ENCODE results near the gene MYBPC3.

The MYBPC3 gene
- 0 reads per million in 4 donors for total RNA-seq

DNA sequence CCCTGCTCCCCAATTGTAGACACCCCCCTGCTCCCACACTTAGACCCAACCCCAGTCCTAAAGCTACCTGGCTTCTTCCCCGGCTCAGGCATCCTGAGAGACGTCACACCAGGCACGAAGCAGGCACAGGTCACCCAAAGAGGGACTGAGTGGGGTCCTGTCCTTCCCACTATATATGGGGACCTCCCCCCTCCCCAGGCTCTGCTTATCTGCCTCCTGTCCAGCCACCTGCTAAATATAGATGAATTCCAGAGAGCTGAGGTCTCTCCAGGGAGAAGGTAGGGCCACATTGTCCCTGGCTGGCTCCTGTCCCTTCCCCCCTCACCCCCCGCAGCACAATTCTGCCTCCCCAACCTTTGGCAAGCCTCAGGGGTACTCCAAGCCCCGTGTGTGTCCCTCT is at the start of gene MYBPC3:
MYBPC3 (minus strand) TSS at position 147 of the 400 bp plus-strand sequence; CDS start at position 92, 55 bp downstream.
- DNase-seq: no peak

DNA sequence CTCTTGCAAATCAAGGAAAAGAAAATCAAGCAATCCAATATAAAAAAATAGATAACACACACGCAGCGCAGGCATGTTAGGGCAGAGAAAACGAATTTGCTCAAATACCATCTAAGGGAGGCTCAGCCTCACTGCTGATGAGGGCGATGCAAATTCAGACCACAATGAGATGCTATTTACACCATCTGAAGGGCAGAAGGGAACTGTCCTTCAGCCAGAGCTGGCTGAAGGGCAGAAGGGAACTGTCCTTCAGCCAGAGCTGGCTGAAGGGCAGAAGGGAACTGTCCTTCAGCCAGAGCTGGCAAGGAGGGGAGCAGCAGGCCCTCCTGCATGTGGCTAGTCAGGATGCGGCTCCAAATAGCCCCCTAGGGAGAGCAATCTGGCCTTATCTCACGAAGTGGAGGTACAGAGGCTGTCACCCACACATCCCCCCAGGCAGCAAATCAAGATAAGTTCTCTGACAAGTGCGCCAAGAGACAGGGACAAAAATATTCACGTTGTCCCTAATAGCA is 48.3 kb upstream of the MYBPC3 start:
- no peak for DNase-seq

DNA sequence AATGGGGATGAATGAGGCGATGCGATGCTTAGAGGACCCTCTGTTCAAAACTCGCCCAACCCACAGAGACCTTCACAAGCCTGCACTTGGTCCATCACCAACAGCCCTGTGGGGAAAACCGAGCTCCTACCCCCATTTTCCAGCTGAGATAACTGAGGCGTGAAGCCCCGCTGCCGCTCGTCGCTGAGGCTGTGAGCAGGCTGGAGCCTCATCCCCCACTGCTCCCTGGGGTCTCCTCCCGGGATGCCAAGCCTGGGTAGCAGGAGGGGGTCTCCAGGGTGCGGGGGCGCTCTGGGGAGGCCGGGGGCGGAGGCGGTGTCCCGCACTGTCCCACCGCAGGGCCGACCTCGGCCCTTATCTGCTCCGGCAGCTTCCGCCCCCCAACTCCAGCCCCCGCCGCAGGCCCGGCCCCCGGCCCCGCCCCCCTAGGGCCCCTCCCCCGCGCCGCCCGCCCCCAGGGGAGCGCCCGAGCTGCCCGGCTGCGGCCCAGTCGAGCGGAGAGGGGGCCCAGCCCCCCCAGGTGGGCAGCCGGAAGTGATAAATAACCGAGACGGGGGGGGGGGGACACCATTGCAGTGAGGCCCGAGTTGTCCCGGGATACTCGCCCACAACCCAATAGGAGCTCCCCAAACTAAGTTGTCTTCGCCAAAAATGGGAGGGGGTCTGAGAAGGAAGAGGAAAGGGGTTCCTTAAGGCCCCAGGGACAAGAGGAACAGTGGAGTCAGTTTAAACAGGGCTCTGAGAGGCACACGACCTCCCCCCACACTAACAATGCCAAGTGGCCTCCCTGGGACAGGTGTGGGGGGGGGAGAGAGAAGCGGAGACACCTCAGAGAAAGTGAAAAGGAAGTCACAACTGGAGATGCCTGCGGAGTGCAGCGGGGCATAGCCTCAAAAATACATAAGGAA is 47.6 kb upstream of the MYBPC3 start:
- peak in 3 of 5 donors; percentile 26 to 45 (median 27) for DNase-seq

DNA sequence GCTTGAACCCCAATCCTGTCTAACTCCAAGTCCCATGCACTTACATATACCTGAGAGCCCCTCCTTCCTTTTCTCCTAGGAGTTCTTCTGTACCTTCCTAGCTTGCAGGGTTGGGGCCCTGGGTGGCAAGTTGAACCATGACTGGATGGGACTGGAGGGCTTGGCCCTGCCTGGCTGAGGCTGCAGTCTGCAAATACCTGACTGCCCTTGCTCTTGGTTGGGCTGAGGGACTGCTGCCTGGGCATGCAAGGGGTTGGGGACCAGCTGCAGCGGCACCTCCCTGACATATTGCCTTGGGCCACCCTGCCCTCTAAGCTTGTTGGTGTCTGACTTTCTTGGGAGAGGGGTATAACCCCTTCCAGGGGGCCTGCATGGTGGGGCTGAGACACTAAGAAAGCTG is 46.0 kb upstream of the MYBPC3 start:
- no peak for DNase-seq

DNA sequence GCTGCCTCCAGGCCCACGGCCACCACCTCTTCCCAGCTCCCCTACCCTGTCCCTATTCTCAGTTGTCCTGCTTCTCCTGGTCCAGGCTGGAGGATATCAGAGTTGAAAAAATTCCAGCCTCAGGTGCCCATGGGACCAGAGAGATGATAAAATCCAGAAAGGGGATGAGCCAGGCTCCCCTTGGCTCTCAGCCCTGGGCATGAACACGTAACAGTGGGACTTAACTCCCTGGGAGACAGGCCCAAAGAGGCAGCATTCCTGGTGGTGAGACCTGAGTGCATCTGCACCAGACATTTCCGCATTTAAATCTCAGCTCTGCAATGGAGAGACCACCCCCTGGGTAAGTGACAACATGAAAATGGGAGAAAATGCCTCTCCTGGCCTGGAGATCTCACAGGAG is 45.5 kb upstream of the MYBPC3 start:
- DNase-seq: no peak

DNA sequence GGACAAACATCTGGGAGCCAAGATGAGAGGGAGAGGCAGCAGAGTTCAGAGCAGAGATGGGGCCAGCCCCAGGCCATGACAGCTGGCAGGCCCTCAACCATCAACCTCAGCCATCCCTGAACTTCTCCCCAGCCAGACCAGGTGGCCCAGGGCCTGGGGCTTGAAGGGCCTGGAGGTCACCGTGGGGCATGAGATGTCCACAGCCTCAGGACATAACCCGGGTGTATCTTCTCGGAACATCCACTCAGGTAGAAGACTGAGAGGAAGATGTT is 43.5 kb upstream of the MYBPC3 start:
- DNase-seq: no peak

DNA sequence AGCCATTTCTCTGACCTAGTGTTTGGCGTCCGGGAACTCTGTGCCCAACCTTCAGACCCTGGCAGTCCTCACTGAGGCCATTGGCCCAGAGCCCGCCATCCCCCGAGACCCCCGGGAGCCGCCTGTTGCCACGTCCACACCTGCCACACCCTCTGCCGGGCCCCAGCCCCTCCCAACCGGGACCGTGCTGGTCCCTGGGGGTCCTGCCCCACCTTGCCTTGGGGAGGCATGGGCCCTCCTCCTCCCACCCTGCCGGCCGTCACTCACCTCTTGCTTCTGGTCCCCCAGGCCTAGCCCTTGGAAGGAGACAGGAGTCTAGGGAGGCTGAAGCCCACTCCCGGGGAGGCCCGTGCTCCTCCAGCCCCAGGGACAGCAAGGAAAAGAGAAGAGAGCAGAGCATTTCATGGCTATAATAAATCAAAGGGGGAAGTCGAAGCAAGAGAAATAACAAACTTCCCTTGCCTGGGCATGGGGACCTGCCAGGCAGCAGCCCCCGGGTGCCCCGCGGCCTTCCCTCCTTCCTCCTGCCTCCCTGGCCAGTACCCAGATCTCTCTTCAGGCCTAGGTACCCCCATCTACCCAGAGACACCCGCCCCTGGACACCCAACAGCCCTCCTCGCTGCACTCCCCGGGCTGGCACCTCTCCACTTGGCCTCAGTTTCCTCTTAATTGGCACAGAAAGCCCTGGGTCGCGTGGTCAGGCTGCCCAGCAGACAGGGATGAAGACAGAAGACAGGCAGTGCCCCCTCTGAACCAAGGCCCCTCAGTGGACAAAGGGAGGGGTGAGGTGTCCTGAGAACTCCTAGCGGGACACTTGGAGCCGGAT is 42.9 kb upstream of the MYBPC3 start:
- DNase-seq: peak in 1 of 5 donors; percentile 11

DNA sequence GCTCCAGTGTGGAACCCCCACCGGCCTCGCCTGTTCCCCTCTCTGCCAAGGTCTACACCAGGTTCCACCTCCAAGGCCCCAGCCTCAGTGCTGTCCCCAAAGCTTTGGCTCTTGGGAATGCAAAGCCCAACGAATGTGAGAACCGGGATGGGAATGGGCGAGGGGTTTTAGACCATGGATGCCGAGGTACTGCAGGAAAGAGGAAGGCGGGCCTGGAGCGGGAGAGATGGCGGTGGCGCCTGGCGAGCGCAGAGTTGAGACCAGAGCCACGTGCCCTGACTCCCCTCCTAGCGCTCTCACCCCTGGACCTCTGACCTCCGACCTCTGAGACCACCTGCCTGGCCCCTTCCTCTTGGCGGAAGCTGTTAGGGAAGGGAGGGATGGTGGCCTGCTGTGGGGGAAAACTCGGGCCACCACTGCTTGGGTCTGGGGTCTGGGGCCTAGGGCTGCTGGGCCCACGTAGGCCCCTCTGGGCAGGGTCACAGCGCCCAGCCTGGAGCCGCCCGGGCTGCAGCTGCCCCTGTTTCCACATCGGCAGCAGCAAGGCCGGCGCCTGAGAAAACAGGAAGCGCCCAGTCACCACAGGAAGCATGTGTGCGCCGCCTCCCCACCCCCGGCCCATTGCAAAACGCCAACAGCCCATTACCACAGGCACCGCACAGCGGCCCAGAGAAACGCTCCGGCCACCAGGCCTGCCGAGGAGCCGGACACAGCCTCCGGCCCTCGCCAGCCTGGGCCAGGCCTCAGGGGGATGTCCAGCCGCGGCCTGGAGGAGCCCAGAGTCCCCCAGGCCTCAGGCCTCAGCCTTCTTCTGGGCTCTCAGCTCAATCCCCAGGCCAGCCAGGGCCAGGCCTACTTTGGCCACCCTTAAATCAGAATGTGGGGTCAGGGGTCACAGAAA is 42.1 kb upstream of the MYBPC3 start:
- peak in 3 of 5 donors; percentile 32 to 85 (median 39) for DNase-seq

DNA sequence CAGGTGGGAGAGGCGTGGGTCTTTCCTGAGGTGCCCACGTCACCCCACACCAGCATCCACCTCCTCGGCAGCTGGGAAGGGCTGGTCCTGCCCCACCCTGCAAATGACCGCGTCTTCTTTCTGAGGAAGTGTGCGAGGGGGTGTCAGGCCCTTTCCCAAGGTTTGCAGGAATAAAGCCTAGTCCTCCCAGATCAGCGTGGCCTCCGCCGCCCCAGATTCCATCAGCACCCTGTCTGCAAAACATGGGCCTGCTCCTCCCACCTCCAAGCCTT is 41.5 kb upstream of the MYBPC3 start:
- no peak for DNase-seq

DNA sequence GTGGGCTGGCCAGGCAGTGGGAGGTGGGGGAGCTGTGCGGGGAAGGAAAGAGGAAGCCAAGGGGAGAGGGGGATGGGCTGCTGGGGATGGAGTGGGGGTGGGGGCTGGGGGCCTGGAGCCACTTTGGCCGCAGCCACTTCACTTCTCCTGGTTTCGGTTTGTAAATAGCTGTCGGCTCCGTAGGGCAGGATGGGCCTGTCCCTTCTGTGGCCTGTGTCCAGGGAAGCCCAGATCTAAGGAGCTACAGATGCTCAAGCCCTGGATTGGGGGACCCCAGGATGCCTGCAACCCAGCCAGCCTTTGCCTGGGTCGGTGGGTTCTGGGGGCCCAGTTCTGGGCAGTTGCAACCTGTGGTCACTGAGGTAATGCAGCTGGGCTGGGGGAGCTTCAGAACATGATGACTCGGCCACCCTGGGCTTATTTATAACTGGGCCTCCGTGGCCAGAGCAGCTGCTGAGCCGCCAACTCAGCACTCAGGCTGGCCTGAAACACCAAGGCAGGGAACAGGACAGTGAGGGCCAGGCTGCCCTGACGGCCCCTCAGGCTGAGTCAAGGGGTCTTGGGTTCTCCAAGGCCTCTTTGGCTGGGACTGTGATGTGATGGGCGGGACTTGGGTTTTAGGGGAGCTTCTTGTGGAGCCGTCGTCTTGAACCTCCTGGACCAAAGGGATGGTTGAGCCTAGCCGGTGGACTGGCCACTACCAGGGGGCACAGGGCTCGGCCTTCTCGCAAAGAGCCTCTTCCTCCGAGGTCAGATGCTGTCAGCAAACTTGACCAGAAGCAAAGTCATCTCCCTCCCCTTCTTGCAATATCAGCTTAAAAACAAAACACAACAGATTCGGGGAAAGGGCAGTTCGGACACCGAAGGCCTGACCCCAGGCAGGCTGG is 40.9 kb upstream of the MYBPC3 start:
- DNase-seq: no peak

DNA sequence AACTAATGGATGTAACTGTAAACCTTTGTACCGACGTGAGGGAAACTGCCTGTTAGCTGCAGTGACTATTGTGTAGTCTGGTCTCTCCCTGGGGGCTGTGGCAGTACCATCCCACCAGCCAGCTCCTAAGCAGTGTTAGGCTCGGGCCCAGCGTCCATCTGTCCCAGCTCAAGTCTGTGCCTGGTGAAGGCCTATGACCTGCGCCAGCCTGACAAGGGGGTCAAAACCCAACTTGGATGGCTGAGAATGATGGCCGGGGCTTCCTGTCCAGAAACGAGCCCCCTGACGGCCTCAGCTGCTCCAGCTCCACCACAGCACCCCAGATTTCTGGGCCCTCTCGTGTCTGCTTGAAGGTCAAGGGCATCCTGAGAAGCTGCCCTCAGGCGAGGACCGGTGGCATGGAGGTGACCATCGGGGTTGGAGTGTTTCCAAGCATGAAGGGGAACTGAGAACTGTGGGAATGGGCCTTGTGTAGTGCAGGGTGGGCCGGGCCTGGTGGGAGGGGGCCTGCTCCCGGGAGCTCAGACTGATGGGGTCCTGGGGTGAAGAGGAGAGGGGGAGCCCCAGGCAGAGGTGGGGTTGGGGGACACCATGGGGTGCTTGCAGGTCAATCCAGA is 40.2 kb upstream of the MYBPC3 start:
- DNase-seq: peak in 1 of 5 donors; percentile 0

DNA sequence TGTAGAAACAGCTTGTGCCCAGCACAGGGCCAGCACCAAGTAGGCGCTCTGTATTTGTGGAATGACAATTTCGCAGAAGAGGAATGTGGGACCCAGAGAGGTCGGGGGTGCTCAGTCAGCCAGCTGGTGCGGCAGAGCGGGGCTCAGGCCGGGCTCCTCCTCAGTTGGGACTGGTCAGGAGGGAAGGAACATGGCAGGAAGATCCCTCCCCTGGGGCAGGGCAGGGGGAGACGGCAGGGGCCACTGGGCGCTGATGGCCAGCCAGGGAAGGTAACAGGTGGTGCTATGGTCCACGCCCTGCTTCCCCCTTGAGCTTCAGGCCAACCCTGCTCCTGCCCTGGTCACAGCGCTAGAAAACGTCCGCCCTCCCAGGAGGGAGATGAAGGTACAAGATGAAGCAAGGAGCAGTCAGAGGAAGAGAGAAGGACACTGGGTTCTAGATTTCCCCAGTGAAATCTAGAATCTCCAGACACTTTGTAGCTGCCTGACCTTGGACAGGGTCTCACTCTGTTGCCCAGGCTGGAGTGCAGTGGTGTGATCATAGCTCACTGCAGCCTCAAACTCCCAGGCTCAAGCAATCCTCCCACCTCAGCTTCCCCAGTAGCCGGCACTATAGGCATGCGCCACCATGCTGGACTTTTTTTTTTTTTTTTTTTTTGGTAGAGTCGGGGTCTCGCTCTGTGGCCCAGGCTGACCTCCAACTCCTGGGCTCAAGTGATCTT is 39.4 kb upstream of the MYBPC3 start:
- no peak for DNase-seq

DNA sequence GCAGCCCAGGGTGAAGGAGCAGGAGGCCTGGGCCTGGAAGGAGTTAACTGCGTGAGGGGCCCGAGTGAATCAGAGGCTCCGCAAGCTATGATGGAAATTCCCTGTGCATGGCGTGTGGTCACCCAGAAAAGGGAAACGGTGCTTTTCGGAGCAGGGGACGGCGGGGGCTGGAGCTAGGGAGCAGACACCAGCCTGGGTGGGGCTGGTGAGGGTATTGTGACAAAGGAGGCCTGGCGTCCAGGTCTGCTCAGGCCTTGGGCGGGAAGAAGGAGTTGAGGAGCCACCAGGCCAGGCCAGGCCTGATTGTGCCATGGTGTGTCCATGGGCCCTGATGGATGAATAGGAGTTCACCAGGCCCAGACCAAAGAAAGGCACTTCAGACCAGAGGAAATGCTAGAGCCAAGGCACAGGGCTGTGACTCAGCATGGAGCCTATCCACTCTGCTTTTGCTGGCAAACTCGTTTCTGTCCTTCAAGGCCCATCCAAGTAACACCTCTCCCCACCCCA is 38.6 kb upstream of the MYBPC3 start:
- DNase-seq: no peak

DNA sequence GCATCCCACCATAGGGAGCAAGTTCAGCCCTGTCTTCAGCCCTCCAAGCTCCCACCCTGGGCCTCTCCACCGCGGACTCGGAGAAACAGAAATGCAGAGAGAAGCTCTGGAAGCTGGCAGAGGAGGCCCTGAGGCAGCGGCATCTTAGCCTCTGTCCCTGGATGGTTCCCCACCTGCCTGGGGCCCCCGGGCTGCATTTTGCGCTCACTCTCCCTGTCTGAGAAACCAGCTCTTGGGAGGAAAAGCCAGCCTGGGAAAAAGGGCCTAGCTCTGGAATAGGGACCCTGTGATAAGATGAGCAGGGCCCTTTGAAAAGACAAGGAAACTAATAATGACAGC is 37.9 kb upstream of the MYBPC3 start:
- no peak for DNase-seq

DNA sequence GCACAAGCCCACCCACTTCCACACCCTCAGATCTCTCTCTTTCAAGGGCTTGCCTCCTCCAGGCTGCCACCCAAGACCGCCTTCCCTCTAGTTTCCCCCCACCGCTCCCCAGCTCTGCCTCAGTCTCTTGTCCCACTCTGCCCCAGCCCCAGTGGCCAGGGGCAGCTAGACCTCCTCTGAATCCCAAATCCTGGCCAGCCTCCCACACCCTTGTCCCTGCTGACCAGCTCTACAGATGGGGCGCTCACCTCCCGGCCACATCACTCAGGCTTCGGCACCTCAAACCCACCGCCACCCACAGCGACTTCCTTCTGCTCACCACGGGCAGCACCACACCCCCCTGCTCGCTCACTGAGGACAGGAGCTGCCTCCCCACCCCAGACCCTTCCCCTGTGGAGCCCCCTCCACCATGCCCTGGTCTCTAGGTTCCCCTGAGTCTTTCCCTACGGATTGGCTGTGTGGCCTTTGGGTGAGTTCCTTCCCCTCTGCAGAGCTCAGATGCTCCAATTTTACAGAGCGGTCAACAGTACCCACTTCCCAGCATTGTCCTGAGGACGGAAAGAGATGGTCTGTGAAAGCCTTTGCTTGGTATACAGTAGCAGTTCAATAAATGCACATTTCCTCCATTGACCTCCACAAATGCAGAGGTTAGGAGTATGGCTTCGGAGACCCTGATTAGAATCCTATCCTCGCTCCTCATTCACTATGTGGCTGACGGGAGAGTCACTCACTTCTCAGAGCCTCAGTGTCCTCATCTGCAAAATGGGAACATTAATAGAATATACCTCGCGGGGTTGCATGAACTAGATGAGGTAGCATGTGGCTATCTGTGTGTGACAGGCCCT is 37.3 kb upstream of the MYBPC3 start:
- no peak for DNase-seq

DNA sequence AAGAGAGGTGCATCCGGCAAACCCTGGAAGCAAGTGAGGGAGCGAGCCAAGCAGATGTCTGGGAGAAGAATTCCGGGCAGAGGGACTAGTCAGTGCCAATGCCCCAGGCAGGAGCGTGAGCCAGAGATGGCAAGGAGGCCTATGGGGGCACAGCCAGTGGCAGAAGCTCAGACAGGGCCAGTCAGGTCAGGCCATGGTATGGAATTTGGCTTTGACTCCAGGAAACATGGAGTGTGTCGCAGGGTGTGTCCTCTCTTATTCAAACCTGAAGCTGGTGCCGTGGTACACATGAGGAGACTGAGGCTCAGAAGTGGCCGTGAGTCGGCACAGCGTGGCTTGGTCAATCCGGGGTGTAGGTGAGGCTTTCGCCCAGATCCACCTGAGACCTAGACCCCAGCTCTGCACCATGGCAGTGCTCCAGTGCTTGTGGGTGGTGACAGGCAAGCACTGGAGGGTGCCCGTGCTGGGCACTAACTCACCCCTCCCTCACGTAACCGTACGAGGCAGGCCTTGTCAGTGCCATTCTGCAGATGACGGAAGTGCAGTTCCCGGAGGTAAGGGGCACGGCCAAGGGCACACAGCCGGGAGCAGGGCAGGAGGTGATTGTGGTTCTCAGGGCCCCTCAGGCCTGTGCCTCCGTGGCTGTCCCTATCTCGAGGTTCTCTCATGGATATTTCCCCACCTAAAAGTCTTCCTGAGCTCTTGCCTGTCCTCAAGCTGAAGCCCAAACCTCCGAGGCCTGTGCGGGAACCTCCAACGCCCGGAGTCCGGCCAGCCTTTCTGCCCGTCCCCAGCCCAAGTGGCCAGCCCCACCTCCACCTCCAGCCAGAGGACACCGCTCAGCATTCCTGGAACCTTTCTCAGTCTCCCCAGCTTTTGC is 36.4 kb upstream of the MYBPC3 start:
- DNase-seq: no peak

DNA sequence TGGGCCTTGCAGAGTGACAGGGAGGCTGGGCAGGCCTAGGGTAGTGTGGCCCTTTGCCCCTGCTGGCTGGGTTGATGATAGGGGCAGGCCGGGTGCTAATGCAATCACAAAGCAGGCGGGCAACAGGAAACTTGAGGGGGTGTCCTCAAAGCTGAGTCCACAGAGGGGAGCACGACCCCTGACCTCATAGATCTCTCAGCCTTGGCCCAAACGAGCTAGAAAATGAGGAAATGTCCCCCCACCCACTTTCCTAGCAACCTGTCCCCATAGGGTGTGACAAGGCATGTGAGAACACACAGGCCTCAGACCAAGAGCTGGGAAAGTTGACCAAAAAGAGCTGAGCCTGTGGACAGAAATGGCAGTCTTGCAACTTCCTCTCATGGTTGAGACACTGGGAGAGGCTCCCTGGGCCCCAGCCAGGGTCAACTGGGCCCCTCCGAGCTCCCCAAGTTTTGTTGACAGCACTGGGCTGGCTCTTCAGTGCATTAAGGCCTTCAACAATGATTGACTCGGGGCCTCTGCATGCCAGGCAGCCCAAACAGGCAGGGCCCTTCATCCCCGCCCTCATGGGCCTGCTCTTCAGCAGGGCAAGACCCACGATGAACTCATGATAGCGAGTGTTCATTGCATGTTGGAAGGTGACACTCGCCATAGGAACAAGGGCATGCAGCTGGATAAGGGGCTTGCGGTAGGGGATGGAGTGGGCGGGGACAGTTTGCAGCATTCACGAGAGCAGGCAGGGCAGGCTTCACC is 35.6 kb upstream of the MYBPC3 start:
- DNase-seq: no peak

DNA sequence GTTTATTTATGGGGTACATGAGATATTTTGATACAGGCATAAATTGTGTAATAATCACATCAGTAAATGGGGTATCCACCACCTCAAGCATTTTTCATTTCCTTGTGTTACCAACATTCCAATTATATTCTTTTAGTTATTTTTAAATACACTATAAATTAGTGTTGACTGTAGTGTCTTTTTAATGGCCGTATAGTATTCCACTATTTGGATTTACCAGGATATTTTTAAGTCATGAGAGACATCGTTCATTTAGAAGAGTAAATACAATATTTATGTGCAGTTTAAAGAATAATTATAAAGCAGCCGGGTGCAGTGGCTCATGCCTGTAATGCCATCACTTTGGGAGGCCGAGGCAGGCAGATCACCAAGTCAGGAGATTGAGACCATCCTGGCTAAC is 32.0 kb upstream of the MYBPC3 start:
- no peak for DNase-seq
